Upper lobe of right lung (tissue), 1 donor: ENCODE data around the gene GABRG3. TPM values are rescaled to one million over a fixed set of nuclear protein-coding genes. Genes with fewer than 3 reads are reported as not detected.

Experiments
- ATAC-seq: fragments of 200-7000 bp; cut with Tn5 transposase; one replicate; pipeline ENCODE4 v1.9.1; 2020; ENCODE audit warnings: mild to moderate bottlenecking, moderate library complexity
- DNase-seq: peaks from one replicate; pipeline ENCODE4 v3.0.0-alpha.2; 2020
- H3K27ac ChIP-seq: fragments of 200-600 bp; one replicate; pipeline ENCODE4 v1.8.0; 2022
- H3K27me3 ChIP-seq: fragments of 200-600 bp; one replicate; pipeline ENCODE4 v1.8.0; 2022; ENCODE audit warnings: mild to moderate bottlenecking
- H3K36me3 ChIP-seq: fragments of 200-600 bp; one replicate; pipeline ENCODE4 v1.8.0; 2022
- H3K4me1 ChIP-seq: fragments of 200-600 bp; one replicate; pipeline ENCODE4 v1.8.0; 2022
- H3K4me3 ChIP-seq: fragments of 200-600 bp; one replicate; pipeline ENCODE4 v1.8.0; 2022; ENCODE audit warnings: mild to moderate bottlenecking
- H3K9me3 ChIP-seq: fragments of 200-600 bp; one replicate; pipeline ENCODE4 v1.8.0; 2022
- intact Hi-C: fragments of 100-400 bp; cut with DNase I; formaldehyde crosslinking; loops from one replicate; pipeline ENCODE4 v1.11.0; 2022
- total RNA-seq: library from RNA; stranded (reverse); fragmentation: NEBNext Ultra II Directional; extraction: Animal tissue kit (Norgen Biotek cat#: 25700); gene quantifications from one replicate; pipeline ENCODE4 v1.2.1, GENCODE V29; 2021
- TF ChIP-seq, protein P1 (sequence below): fragments of 200-600 bp; IDR thresholded peaks from one replicate; pipeline ENCODE4 v1.8.0; 2022; ENCODE audit warnings: antibody characterized with exemption
- donor health status: DM: no; HTN: yes; CAD: no; lungs with severe emphysema.

The GABRG3 gene
- total RNA-seq, 1 donor from 2014 or later, result not detected

DNA sequence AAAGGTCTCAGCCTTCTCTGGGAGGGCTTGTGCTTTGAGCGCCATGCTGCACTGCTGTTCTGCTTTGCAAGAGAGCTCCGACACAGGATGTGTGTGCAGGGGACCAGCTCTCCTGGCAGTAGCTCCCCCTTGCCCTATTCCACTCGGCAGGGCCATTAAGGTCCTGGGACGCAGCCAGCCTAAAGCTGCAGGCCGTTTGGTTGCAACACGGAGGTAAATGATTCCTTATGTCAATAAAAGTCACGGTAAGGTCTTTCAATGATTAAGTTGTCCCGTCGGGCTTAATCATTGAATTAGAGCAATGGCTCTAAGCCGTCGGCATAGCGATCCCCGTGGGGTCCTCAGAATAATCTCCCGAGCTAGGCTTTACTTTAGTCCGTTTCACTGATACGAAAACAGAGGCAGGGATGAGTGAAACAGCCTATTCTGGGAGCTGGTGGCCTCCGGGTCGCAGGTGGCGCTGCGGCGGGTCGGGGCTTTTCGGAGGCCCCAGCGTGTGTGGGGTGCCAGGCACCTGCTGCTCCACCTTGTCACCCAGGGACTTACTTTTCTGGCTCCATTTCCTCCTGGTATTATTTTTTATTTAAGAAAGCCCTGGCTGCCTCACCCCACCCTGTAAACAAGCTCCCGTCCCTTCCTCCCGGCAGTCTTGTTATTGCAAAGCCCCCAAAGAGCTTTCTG lies 603.0 kb downstream of the GABRG3 start:
- intact Hi-C loops, result no loop called here
- Histone ChIP-seq H3K4me1 (no peaks in the 10 kb centered on the region), H3K4me3 (no peak overlapping the region), H3K9me3 (no peaks in the 10 kb centered on the region), H3K27me3 (no peaks in the 10 kb centered on the region), H3K36me3 (no peaks in the 10 kb centered on the region), H3K27ac (no peak overlapping the region)
- DNase-seq, result no peak
- TF ChIP-seq, protein P1, sequence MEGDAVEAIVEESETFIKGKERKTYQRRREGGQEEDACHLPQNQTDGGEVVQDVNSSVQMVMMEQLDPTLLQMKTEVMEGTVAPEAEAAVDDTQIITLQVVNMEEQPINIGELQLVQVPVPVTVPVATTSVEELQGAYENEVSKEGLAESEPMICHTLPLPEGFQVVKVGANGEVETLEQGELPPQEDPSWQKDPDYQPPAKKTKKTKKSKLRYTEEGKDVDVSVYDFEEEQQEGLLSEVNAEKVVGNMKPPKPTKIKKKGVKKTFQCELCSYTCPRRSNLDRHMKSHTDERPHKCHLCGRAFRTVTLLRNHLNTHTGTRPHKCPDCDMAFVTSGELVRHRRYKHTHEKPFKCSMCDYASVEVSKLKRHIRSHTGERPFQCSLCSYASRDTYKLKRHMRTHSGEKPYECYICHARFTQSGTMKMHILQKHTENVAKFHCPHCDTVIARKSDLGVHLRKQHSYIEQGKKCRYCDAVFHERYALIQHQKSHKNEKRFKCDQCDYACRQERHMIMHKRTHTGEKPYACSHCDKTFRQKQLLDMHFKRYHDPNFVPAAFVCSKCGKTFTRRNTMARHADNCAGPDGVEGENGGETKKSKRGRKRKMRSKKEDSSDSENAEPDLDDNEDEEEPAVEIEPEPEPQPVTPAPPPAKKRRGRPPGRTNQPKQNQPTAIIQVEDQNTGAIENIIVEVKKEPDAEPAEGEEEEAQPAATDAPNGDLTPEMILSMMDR, result no peak
- ATAC-seq, result no peak

DNA sequence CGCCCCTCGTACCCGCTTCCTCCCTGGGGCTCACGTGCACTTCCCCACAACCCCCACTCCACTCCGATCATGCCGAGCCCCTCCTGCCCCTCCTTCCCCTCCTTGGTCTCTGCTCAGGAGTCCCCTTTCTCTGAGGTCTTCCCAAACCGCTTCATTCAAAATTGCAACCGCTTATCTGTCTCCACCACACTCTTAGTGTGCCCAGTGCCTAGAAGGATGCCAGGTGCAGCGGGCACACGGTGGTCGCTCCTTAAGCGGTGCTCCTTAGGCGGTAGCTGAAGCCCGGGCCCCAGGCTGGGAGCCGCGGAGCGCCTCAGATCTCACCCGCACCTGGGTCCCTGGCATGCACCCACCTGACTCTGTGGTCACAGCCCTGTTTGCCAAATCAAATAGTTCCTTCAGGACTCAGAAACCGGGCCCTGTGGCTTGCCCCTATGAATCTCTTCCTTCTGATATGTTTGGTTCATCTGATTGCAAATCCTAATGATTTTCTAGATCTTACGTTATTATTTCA lies 603.6 kb downstream of the GABRG3 start:
- no peak overlapping the region for H3K27ac ChIP-seq
- DNase-seq, result no peak
- no peak overlapping the region for H3K4me3 ChIP-seq
- H3K4me1 ChIP-seq, result no peaks in the 10 kb centered on the region
- no peaks in the 10 kb centered on the region for H3K27me3 ChIP-seq
- H3K9me3 ChIP-seq, result no peaks in the 10 kb centered on the region
- intact Hi-C loops, result no loop called here
- no peak for ATAC-seq
- TF ChIP-seq, protein P1, result no peak
- no peaks in the 10 kb centered on the region for H3K36me3 ChIP-seq

DNA sequence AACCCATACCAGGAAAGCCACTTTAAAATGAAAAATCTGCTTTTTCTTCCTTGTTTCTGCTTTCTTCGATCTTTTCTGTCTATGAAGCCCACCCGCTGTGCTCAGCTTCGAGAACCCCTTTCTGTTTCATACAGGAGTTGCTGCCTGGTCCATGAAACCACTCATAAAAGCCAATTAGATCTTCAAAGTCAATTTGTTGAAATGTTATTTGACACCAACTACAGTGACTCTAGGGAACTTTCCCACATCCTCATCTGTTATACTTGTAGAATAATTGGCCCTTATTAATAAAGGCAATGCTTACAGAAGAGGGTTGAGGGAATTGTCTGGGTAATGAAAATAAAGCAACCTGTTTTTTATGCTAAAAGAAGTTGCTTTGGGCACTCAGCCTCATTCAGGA lies 604.5 kb downstream of the GABRG3 start:
- Histone ChIP-seq H3K27me3 (no peaks in the 10 kb centered on the region), H3K36me3 (no peaks in the 10 kb centered on the region), H3K9me3 (no peaks in the 10 kb centered on the region), H3K4me1 (no peaks in the 10 kb centered on the region), H3K4me3 (no peak overlapping the region), H3K27ac (no peak overlapping the region)
- DNase-seq (no peak), ATAC-seq (no peak)
- intact Hi-C loops, result no loop called here
- TF ChIP-seq, protein P1, result no peak

DNA sequence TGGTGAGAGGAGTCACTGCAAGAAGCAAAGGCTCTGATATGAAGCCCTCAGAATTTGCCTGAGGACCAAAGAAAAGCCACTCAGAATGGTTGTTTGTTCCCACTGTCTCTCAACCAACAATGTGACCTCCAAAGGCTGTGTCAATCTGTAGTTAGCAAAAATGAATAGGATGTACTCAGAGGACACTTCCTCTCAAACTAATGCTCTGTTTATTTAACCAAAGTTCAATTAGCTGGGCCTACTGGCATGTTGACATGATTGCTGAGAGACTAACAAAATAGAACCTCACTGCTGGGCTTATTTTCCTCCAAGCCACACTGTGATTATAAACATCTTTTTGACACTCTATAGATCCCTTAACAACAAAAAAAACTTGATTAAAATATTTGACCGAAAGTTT lies 605.6 kb downstream of the GABRG3 start:
- H3K36me3 ChIP-seq, result no peaks in the 10 kb centered on the region
- ATAC-seq, result no peak
- H3K27me3 ChIP-seq, result no peaks in the 10 kb centered on the region
- TF ChIP-seq, protein P1, result no peak
- no peak overlapping the region for H3K27ac ChIP-seq
- H3K9me3 ChIP-seq, result no peaks in the 10 kb centered on the region
- no peak for DNase-seq
- H3K4me1 ChIP-seq, result no peaks in the 10 kb centered on the region
- H3K4me3 ChIP-seq, result no peak overlapping the region
- intact Hi-C loops, result no loop called here

DNA sequence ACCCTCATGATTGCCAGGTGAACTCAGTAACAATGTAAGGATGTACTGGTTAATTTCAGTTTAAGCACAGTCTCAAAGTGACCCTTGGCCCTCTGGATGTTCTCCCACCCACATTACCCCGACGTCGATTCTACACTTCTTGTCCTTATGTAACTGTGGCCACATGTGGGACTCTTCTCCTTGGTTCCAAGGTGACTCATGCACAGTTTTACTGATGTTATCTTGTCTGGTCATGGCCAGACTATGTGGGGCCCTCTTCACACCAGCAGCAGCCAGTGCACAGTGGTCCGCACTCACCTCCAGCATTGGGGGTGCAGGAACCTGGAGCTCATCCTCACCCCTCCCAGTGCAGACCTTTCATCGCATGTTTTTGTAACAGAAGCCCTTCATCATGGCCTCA lies 608.8 kb downstream of the GABRG3 start:
- H3K27ac ChIP-seq, result no peak overlapping the region
- H3K4me1 ChIP-seq, result peaks cover 4% of the 10 kb centered on the region
- H3K27me3 ChIP-seq, result no peaks in the 10 kb centered on the region
- H3K4me3 ChIP-seq, result no peak overlapping the region
- DNase-seq, result no peak
- no peaks in the 10 kb centered on the region for H3K36me3 ChIP-seq
- no peaks in the 10 kb centered on the region for H3K9me3 ChIP-seq
- intact Hi-C loops, result no loop called here
- ATAC-seq, result no peak
- TF ChIP-seq, protein P1, result no peak
